22Rv1 (cell line): Measurements from ENCODE around the gene TWIST1.

Source experiments
- CTCF ChIP-seq: fragments of 450-650 bp; IDR thresholded peaks from 2 replicates; pipeline ENCODE4 v1.5.1; 2017; ENCODE audit warnings: mild to moderate bottlenecking
- ZFX ChIP-seq: fragments of 450-650 bp; IDR thresholded peaks from 2 replicates; pipeline ENCODE4 v1.6.1; 2017; ENCODE audit warnings: antibody characterized with exemption, borderline replicate concordance

- TF ChIP-seq CTCF (no peak), ZFX (no peak)
Observed at GRCh38 chr7:19114551-19114855, 2.9 kb downstream of the TWIST1 start.
